ENCODE measurements around the gene ETV5. TPM values are rescaled to one million over a fixed set of nuclear protein-coding genes. Genes with fewer than 3 reads are reported as not detected.

ETV5 gene
- total and polyA plus RNA-seq, 2 donors (not counting 1 experiment from before 2014, with no cell fraction given): 0.12 to 0.74 TPM

DNA sequence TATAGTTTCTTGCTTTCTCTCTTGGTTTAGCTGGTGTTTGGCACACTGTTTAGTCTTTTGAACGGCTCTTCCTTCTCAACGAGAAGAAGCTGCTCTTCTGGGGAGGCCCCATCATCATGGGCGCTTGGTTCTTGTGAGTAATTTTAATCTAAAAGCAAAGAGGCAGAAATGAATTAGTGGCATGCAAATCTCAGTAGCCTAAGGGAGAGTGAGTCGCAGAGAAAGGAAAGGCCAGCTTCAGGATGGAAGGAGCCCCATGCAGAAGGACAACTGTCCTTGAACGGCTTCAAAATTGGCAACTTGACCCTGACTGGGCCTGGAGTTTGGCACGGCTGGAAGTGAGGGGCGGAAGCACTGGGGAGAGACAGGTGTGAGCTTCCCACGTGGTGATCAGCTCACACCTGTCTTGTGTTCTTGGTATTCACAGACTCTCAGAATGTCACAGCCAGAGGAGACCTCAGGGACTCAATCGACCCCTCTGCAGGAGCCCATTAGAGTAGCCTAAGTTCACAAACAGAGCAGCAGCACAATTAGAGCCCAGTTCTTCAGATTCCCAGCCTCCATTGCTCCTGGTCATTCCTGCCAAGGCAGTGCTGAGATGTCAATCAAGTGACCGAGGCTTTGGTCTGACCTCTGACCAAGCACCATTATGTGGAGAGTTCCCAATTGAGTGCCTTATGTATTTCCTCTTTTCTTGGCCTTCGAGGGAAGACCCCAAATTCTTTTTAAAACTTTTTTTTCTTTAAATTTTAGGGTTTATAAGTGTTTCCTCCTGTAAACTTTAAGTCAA is 41.3 kb upstream of the ETV5 start:
- Histone ChIP-seq H3K36me3 (replicated peaks in 1 of 2; ENCODE audit: control extremely low read depth in 1 of 2, control insufficient read depth in 1 of 2, extremely low read depth in 1 of 2, insufficient read depth in 2 of 2, low read length in 1 of 2) (no peaks in the 10 kb centered on the region), H3K9me3 (ENCODE audit: control extremely low read depth in 1 of 3, control insufficient read depth in 2 of 3, insufficient read depth in 1 of 3, low read length in 2 of 3) (no peaks in the 10 kb centered on the region), H3K4me1 (ENCODE audit: control insufficient read depth in 2 of 2, insufficient read depth in 2 of 2, low read length in 2 of 2) (peaks cover 28 to 40% of the 10 kb centered on the region in 2 donors), H4K20me1 (ENCODE audit: control insufficient read depth, insufficient read depth, low read length, poor library complexity, severe bottlenecking) (no peaks in the 10 kb centered on the region), H2AFZ (ENCODE audit: insufficient read depth, low read depth, low read length, poor library complexity, severe bottlenecking) (no peak overlapping the region), H3K4me3 (ENCODE audit: control extremely low read depth in 1 of 5, extremely low read depth in 1 of 5, insufficient read depth in 1 of 5, low read depth in 2 of 5, low read length in 4 of 5) (no peak overlapping the region), H3K27ac (ENCODE audit: low read length in 2 of 2) (no peak overlapping the region), H3K27me3 (replicated peaks in 1 of 4; ENCODE audit: control extremely low read depth in 1 of 4, control insufficient read depth in 3 of 4, insufficient read depth in 4 of 4, low read length in 3 of 4) (no peaks in the 10 kb centered on the region), H3K4me2 (replicated peaks; ENCODE audit: low read depth, low read length, poor library complexity, severe bottlenecking) (no peak overlapping the region), H3K79me2 (ENCODE audit: control insufficient read depth, insufficient read depth, low read length) (no peaks in the 10 kb centered on the region), H3K9ac (ENCODE audit: low read length) (no peak overlapping the region)
- TF ChIP-seq EZH2 (IDR thresholded peaks at IDR 0.05; ENCODE audit: borderline replicate concordance, insufficient read depth, low read depth, low read length, poor library complexity, severe bottlenecking): no peak
- TF ChIP-seq, protein P1, sequence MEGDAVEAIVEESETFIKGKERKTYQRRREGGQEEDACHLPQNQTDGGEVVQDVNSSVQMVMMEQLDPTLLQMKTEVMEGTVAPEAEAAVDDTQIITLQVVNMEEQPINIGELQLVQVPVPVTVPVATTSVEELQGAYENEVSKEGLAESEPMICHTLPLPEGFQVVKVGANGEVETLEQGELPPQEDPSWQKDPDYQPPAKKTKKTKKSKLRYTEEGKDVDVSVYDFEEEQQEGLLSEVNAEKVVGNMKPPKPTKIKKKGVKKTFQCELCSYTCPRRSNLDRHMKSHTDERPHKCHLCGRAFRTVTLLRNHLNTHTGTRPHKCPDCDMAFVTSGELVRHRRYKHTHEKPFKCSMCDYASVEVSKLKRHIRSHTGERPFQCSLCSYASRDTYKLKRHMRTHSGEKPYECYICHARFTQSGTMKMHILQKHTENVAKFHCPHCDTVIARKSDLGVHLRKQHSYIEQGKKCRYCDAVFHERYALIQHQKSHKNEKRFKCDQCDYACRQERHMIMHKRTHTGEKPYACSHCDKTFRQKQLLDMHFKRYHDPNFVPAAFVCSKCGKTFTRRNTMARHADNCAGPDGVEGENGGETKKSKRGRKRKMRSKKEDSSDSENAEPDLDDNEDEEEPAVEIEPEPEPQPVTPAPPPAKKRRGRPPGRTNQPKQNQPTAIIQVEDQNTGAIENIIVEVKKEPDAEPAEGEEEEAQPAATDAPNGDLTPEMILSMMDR (IDR thresholded peaks at IDR 0.05): no peak
- WGBS (ENCODE audit: insufficient coverage): 67% methylated on average over 9 of the region's 11 CpGs
- ATAC-seq (ENCODE audit: low read depth) (no peak), DNase-seq (peak; percentile 9)
- intact Hi-C loops (cut with micrococcal nuclease): loop anchor here (5.0 kb wide), 1 partner anchor 42 kb away; no protein-coding TSS in a partner anchor
- ChIA-PET POLR2A (no interaction called here), CTCF (interaction anchor here (1.4 kb wide), 1 partner anchor 391 kb away, joined by 3 read pairs; no protein-coding TSS in a partner anchor)
- no peaks in the 10 kb centered on the region for H3K9me3 Mint-ChIP-seq (ENCODE audit: insufficient read depth)
- peaks cover 35% of the 10 kb centered on the region for H3K4me1 Mint-ChIP-seq
- no peaks in the 10 kb centered on the region for H3K27me3 Mint-ChIP-seq
- no peak overlapping the region for H3K27ac Mint-ChIP-seq
- H3K4me3 Mint-ChIP-seq: no peak overlapping the region

DNA sequence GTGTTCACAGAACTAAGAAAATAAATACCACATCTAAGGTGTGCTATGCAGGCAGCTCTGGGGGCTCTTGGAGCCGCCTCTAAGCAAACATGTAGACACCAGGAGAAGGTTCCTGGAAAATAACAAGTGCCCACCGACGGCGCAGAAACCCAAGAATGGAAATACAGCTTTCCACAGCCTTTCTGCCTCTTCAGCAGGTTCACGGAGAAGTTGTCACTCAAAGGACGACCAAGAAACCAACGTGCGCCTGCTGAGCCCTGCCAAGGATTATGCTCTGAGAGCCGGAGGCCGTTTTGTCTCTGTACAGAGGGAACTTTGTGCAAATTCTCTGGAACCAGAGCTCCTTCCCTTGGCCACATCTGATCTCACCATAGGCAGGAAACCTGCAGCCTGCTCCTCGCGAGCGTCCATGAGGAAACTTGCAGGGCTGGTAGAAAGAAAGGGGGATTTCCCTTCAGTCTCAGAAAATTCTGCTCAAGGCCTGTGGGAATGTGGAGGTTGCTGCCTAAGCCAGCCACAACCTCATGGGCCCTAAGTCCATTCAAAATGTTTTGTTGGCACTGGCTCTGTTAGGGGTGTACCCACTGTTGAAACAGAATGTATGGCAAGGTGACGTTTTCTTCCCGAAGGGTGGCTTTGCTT is 40.6 kb upstream of the ETV5 start:
- 88% methylated on average over 15 of the region's 15 CpGs for WGBS (ENCODE audit: insufficient coverage)
- Mint-ChIP-seq H3K4me3 (no peak overlapping the region), H3K4me1 (peaks cover 35% of the 10 kb centered on the region), H3K27ac (no peak overlapping the region), H3K27me3 (peaks cover 3% of the 10 kb centered on the region), H3K9me3 (ENCODE audit: insufficient read depth) (no peaks in the 10 kb centered on the region)
- H3K36me3 ChIP-seq (replicated peaks in 1 of 2; ENCODE audit: control extremely low read depth in 1 of 2, control insufficient read depth in 1 of 2, extremely low read depth in 1 of 2, insufficient read depth in 2 of 2, low read length in 1 of 2): no peaks in the 10 kb centered on the region
- no peak for TF ChIP-seq EZH2 (IDR thresholded peaks at IDR 0.05; ENCODE audit: borderline replicate concordance, insufficient read depth, low read depth, low read length, poor library complexity, severe bottlenecking)
- TF ChIP-seq, protein P1 (IDR thresholded peaks at IDR 0.05): no peak
- no peak overlapping the region for H3K9ac ChIP-seq (ENCODE audit: low read length)
- DNase-seq: no peak
- H3K9me3 ChIP-seq (ENCODE audit: control extremely low read depth in 1 of 3, control insufficient read depth in 2 of 3, insufficient read depth in 1 of 3, low read length in 2 of 3): no peaks in the 10 kb centered on the region
- no peak overlapping the region for H2AFZ ChIP-seq (ENCODE audit: insufficient read depth, low read depth, low read length, poor library complexity, severe bottlenecking)
- no peak overlapping the region for H3K4me3 ChIP-seq (ENCODE audit: control extremely low read depth in 1 of 5, extremely low read depth in 1 of 5, insufficient read depth in 1 of 5, low read depth in 2 of 5, low read length in 4 of 5)
- peaks cover 28 to 40% of the 10 kb centered on the region in 2 donors for H3K4me1 ChIP-seq (ENCODE audit: control insufficient read depth in 2 of 2, insufficient read depth in 2 of 2, low read length in 2 of 2)
- H3K79me2 ChIP-seq (ENCODE audit: control insufficient read depth, insufficient read depth, low read length): no peaks in the 10 kb centered on the region
- H3K27ac ChIP-seq (ENCODE audit: low read length in 2 of 2): no peak overlapping the region
- intact Hi-C loops (cut with micrococcal nuclease): no loop called here
- no peak for ATAC-seq (ENCODE audit: low read depth)
- CTCF ChIA-PET: interaction anchor here (1.4 kb wide), 1 partner anchor 392 kb away, joined by 3 read pairs; no protein-coding TSS in a partner anchor
- no peaks in the 10 kb centered on the region for H4K20me1 ChIP-seq (ENCODE audit: control insufficient read depth, insufficient read depth, low read length, poor library complexity, severe bottlenecking)
- POLR2A ChIA-PET: no interaction called here
- no peaks in the 10 kb centered on the region for H3K27me3 ChIP-seq (replicated peaks in 1 of 4; ENCODE audit: control extremely low read depth in 1 of 4, control insufficient read depth in 3 of 4, insufficient read depth in 4 of 4, low read length in 3 of 4)
- no peak overlapping the region for H3K4me2 ChIP-seq (replicated peaks; ENCODE audit: low read depth, low read length, poor library complexity, severe bottlenecking)
